Caco-2 (cell line): Measurements from ENCODE around the gene CLEC3B. TPM values are rescaled to one million over a fixed set of nuclear protein-coding genes. Genes with fewer than 3 reads are reported as not detected.
A peak's percentile ranks its signal among the peaks of the same experiment; 100 is the strongest.

Source experiments
- BruUV-seq: library from RNA; stranded (reverse); fragments of 400-500 nt; replicated peaks from 2 replicates; lab custom pipeline; 2021; lab: Mats Ljungman, UMichigan
- CTCF ChIA-PET: fragments of 300-600 bp; sonication (Branson Sonifier 250); formaldehyde crosslinking; loops from one replicate; lab custom pipeline; 2022; ENCODE audit warnings: antibody characterized with exemption; lab: Charles Lee
- POLR2A ChIA-PET: fragments of 300-600 bp; sonication (Branson Sonifier 250); formaldehyde crosslinking; loops from one replicate; lab custom pipeline; 2022; ENCODE audit warnings: antibody characterized with exemption; lab: Charles Lee
- DNase-seq, 2 experiments: peaks; one replicate each; pipeline versions ENCODE4 v3.0.0 to v3.0.0-alpha.2; 2020 to 2022
- H3K27me3 ChIP-seq: replicated peaks from 2 replicates; pipeline ENCODE4 v1.6.0; 2011; ENCODE audit warnings: low read length; ENCODE audit not compliant: control insufficient read depth, insufficient read depth
- H3K36me3 ChIP-seq: 2 replicates; pipeline ENCODE4 v1.5.1; 2011; ENCODE audit warnings: low read length; ENCODE audit not compliant: control insufficient read depth, insufficient read depth
- H3K4me1 ChIP-seq: fragments of 250-450 bp; sonication (Bioruptor Pico); 2 replicates; pipeline ENCODE4 v1.5.1; 2020; ENCODE audit warnings: mild to moderate bottlenecking
- H3K4me3 ChIP-seq: 2 replicates; pipeline ENCODE4 v1.5.1; 2011; ENCODE audit warnings: low read depth, mild to moderate bottlenecking, control low read depth, low read length
- H3K9me3 ChIP-seq: fragments of 250-450 bp; sonication (Bioruptor Pico); 2 replicates; pipeline ENCODE4 v1.5.1; 2020; ENCODE audit warnings: mild to moderate bottlenecking, moderate library complexity
- H3K27ac Mint-ChIP-seq: one replicate; pipeline ENCODE4 v1.8.0; 2022; ENCODE audit warnings: mixed read lengths; ENCODE audit not compliant: unreplicated experiment
- H3K27me3 Mint-ChIP-seq: one replicate; pipeline ENCODE4 v1.8.0; 2022; ENCODE audit warnings: mixed read lengths; ENCODE audit not compliant: insufficient read depth, unreplicated experiment
- H3K36me3 Mint-ChIP-seq: one replicate; pipeline ENCODE4 v1.8.0; 2022; ENCODE audit warnings: mild to moderate bottlenecking, mixed read lengths; ENCODE audit not compliant: insufficient read depth, unreplicated experiment
- H3K4me1 Mint-ChIP-seq: one replicate; pipeline ENCODE4 v1.8.0; 2022; ENCODE audit warnings: low read depth, mixed read lengths; ENCODE audit not compliant: unreplicated experiment
- H3K4me3 Mint-ChIP-seq: one replicate; pipeline ENCODE4 v1.8.0; 2022; ENCODE audit warnings: mild to moderate bottlenecking, moderate library complexity, mixed read lengths; ENCODE audit not compliant: unreplicated experiment
- H3K9me3 Mint-ChIP-seq: one replicate; pipeline ENCODE4 v1.8.0; 2022; ENCODE audit warnings: mixed read lengths; ENCODE audit not compliant: unreplicated experiment
- intact Hi-C: fragments of 100-400 bp; cut with micrococcal nuclease; formaldehyde crosslinking; loops from one replicate; pipeline ENCODE4 v1.10.0; 2022; ENCODE audit not compliant: unreplicated experiment
- total RNA-seq: library from RNA; stranded (reverse); gene quantifications from 2 replicates; pipeline ENCODE4 v1.2.3, GENCODE V29; 2022
- TF ChIP-seq, protein P1 (sequence below), 2 experiments: fragments of 200-600 bp in 1 of 2; IDR thresholded peaks; 1 replicate in 1 of 2; 2 replicates in 1 of 2; pipeline versions ENCODE4 v1.5.1 to v1.8.0; 2011 to 2022; ENCODE audit warnings: antibody characterized with exemption in 1 of 2, control low read depth in 1 of 2, inconsistent platforms in 1 of 2, low read depth in 1 of 2, low read length in 1 of 2, mild to moderate bottlenecking in 1 of 2, moderate library complexity in 1 of 2; ENCODE audit not compliant: insufficient read depth in 1 of 2, severe bottlenecking in 1 of 2, unreplicated experiment in 1 of 2

Gene CLEC3B
- total RNA-seq, 1 experiment from 2014 or later: 1.1 TPM

DNA sequence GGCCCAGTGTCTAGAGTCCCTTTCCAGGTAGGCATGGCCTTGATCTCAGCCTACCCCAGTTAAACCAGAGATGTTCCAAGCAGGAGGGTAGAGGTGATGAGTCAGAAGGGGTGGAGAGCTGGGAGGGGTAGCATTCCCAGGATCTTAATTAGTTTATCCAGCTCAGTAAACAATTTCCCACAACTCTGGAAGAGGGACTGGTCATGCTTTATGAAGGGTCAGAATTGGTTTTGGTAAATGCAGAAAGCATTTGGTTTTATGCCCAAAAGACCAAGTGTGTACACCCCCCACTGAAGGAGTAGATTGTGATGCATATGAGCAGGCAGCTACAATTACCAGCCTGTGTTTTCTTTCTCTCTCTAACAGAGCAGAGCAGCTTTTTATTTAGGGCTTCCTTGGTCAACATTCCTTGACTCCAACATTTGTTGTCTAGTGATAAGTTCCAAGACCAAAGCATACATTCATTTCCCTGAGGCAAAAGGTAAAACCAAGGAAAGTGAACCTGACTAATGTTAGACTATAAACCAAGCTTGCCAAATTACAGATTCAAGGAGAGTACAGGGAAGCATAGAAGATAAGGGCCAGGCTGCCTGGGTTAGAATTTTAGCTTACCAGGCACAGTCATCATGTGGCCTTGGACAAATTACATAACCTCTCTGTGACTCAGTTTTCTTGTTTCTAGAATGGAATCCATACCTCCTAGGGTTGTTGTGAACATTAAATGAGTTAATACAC, 32.5 kb upstream of the CLEC3B start:
- H3K27me3 ChIP-seq: no peaks in the 10 kb centered on the region
- CTCF ChIA-PET: interaction anchor here (0.5 kb wide), 1 partner anchor 758 kb away, joined by 3 read pairs; no protein-coding TSS in a partner anchor
- no peak overlapping the region for H3K4me3 ChIP-seq
- H3K27ac Mint-ChIP-seq: no peak overlapping the region
- H3K27me3 Mint-ChIP-seq: no peaks in the 10 kb centered on the region
- H3K4me3 Mint-ChIP-seq: no peak overlapping the region
- intact Hi-C loops: no loop called here
- H3K9me3 Mint-ChIP-seq: no peaks in the 10 kb centered on the region
- no TSS peak for BruUV-seq
- TF ChIP-seq, protein P1, sequence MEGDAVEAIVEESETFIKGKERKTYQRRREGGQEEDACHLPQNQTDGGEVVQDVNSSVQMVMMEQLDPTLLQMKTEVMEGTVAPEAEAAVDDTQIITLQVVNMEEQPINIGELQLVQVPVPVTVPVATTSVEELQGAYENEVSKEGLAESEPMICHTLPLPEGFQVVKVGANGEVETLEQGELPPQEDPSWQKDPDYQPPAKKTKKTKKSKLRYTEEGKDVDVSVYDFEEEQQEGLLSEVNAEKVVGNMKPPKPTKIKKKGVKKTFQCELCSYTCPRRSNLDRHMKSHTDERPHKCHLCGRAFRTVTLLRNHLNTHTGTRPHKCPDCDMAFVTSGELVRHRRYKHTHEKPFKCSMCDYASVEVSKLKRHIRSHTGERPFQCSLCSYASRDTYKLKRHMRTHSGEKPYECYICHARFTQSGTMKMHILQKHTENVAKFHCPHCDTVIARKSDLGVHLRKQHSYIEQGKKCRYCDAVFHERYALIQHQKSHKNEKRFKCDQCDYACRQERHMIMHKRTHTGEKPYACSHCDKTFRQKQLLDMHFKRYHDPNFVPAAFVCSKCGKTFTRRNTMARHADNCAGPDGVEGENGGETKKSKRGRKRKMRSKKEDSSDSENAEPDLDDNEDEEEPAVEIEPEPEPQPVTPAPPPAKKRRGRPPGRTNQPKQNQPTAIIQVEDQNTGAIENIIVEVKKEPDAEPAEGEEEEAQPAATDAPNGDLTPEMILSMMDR (IDR thresholded peaks at IDR 0.05; ENCODE audit: insufficient read depth in 1 of 2, low read depth in 1 of 2, low read length in 1 of 2, severe bottlenecking in 1 of 2, unreplicated experiment in 1 of 2): no peak
- DNase-seq: no peak
- POLR2A ChIA-PET: interaction anchor here (0.6 to 1.8 kb wide), 2 partner anchors 18 to 617 kb away, joined by 4 to 5 read pairs; partner anchors contain the start of genes EXOSC7 and ZDHHC3
- peaks cover 31% of the 10 kb centered on the region for H3K4me1 Mint-ChIP-seq
- H3K36me3 ChIP-seq: peaks cover 6% of the 10 kb centered on the region
- H3K9me3 ChIP-seq: no peaks in the 10 kb centered on the region
- H3K4me1 ChIP-seq: peaks cover 35% of the 10 kb centered on the region
- H3K36me3 Mint-ChIP-seq: peaks cover 58% of the 10 kb centered on the region

DNA sequence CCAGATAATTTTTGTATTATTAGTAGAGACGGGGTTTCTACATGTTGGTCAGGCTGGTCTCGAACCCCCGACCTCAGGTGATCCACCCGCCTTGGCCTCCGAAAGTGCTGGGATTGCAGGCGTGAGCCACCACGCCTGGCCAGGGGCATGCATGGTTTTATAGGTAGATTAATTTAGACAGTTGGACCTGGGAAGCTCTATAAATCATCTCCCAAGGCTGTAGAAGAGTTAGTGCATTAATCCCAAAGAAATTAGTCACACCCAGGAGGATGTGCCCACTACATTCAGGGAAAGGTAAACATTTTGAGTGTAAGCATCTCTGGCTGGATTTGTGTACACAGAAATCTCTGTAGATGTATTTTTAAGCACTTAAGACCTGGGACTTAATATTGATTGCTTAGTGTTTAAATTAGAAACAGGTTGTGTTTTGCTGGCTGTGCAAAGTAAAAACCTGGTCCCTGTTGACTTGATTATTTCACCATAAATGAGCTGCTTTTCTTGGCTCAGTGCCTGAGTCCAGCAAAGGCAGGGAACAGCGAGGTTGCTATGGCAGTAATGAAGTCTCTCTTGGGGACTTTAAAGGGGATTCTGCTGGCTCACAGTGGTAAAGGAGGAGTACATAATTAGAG, 30.8 kb upstream of the CLEC3B start:
- H3K27ac Mint-ChIP-seq: peak overlapping the region; percentile 55
- no peak overlapping the region for H3K4me3 Mint-ChIP-seq
- H3K36me3 ChIP-seq: peaks cover 6% of the 10 kb centered on the region
- no peaks in the 10 kb centered on the region for H3K9me3 Mint-ChIP-seq
- TF ChIP-seq, protein P1 (IDR thresholded peaks at IDR 0.05; ENCODE audit: insufficient read depth in 1 of 2, low read depth in 1 of 2, low read length in 1 of 2, severe bottlenecking in 1 of 2, unreplicated experiment in 1 of 2): no peak
- BruUV-seq: no TSS peak
- H3K4me3 ChIP-seq: no peak overlapping the region
- intact Hi-C loops: no loop called here
- no peaks in the 10 kb centered on the region for H3K27me3 Mint-ChIP-seq
- peaks cover 58% of the 10 kb centered on the region for H3K36me3 Mint-ChIP-seq
- ChIA-PET CTCF (no interaction called here), POLR2A (no interaction called here)
- H3K4me1 Mint-ChIP-seq: peaks cover 31% of the 10 kb centered on the region
- DNase-seq: no peak
- no peaks in the 10 kb centered on the region for H3K27me3 ChIP-seq
- H3K4me1 ChIP-seq: peaks cover 35% of the 10 kb centered on the region
- no peaks in the 10 kb centered on the region for H3K9me3 ChIP-seq

DNA sequence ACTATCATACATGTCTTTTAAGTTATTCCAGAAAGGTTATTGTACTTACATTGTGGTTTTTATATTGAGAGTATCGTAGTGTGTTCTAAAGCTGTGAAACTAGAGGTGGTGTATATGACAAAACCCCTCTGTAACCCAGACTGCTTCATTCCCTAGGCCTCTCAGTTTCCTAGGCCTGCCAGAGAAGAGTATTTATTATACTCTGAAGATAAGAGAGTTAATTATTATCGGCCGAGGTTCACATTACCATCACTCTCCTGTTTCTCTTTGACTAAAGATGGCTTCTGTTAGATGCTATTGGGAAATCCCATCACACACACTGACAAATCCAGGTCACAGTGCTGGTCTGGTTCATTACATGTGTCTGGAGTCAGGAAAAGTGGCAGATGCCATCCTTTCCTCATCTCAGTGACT, 29.5 kb upstream of the CLEC3B start:
- peak overlapping the region; percentile 30 for H3K4me3 Mint-ChIP-seq
- intact Hi-C loops: no loop called here
- H3K27ac Mint-ChIP-seq: peak overlapping the region; percentile 55
- no peaks in the 10 kb centered on the region for H3K9me3 Mint-ChIP-seq
- no TSS peak for BruUV-seq
- H3K27me3 Mint-ChIP-seq: no peaks in the 10 kb centered on the region
- Histone ChIP-seq H3K36me3 (peaks cover 1% of the 10 kb centered on the region; the same call in 1 of the 2 replicates), H3K27me3 (no peaks in the 10 kb centered on the region), H3K9me3 (no peaks in the 10 kb centered on the region), H3K4me1 (peaks cover 35% of the 10 kb centered on the region), H3K4me3 (no peak overlapping the region)
- peaks cover 31% of the 10 kb centered on the region for H3K4me1 Mint-ChIP-seq
- H3K36me3 Mint-ChIP-seq: peaks cover 54% of the 10 kb centered on the region
- TF ChIP-seq, protein P1 (IDR thresholded peaks at IDR 0.05; ENCODE audit: insufficient read depth in 1 of 2, low read depth in 1 of 2, low read length in 1 of 2, severe bottlenecking in 1 of 2, unreplicated experiment in 1 of 2): no peak
- peak in 1 of 2 experiments; percentile 55 for DNase-seq
- ChIA-PET CTCF (no interaction called here), POLR2A (no interaction called here)
